ENCODE measurements around the gene WDFY4. TPM values are rescaled to one million over a fixed set of nuclear protein-coding genes. Genes with fewer than 3 reads are reported as not detected.

The WDFY4 gene
- total and polyA plus RNA-seq, 9 of the 15 experiments (the other 6 are each of a cell fraction or from before 2014, with no cell fraction given) = 0.01 to 0.02 (median 0.01) TPM; not detected in 6

- DNase-seq (ENCODE audit: extremely low read depth in 1 of 4, low spot score in 3 of 4) = peak; percentile 42 to 70 (median 58)
- no peaks in the 10 kb centered on the region for H3K4me1 ChIP-seq (replicated peaks in 1 of 2; ENCODE audit: control insufficient read depth in 2 of 2, insufficient read depth in 2 of 2, low read length in 2 of 2)
- POLR2A ChIA-PET = interaction anchor here (0.6 kb wide), 1 partner anchor 426 kb away, joined by 3 read pairs; no protein-coding TSS in a partner anchor
- 0% methylated on average over 2 of the region's 2 CpGs for WGBS (ENCODE audit: insufficient coverage, low coverage, missing lambda C conversion rate)
- peak; percentile 73; the same call in 2 of the 3 replicates for ATAC-seq
- no peak for FAIRE-seq
- intact Hi-C loops (cut with micrococcal nuclease) = loop anchor here (5.0 kb wide), 1 partner anchor 627 kb away; no protein-coding TSS in a partner anchor
- no peak overlapping the region for H3K9ac ChIP-seq (ENCODE audit: insufficient read depth in 1 of 2, low read depth in 2 of 2, low read length in 2 of 2)
- in situ Hi-C loops (cut with MboI) = no loop called here
- no peak overlapping the region for H3K4me3 ChIP-seq
- peaks cover 3 to 12% of the 10 kb centered on the region in 2 experiments; a peak in 3 of 5 replicates for H3K27me3 ChIP-seq (ENCODE audit: control insufficient read depth in 2 of 2, insufficient read depth in 2 of 2, low read length in 2 of 2)
- no peaks in the 10 kb centered on the region for H4K20me1 ChIP-seq (replicated peaks; ENCODE audit: control insufficient read depth, insufficient read depth, low read length)
- H3K27ac ChIP-seq (ENCODE audit: extremely low read depth, low read depth, low read length) = no peak overlapping the region
- H3K36me3 ChIP-seq (ENCODE audit: control insufficient read depth, insufficient read depth, low read length) = no peaks in the 10 kb centered on the region
- H2AFZ ChIP-seq (ENCODE audit: low read depth, low read length) = no peak overlapping the region
- BruUV-seq (replicated peaks) = no TSS peak
- CTCF ChIA-PET (ENCODE audit: low intra/inter-chr PET ratio) = interaction anchor here (1.2 kb wide), 1 partner anchor 631 kb away, joined by 3 read pairs; no protein-coding TSS in a partner anchor
- no peak overlapping the region for H3K4me2 ChIP-seq (ENCODE audit: insufficient read depth, low read length)
- no peaks in the 10 kb centered on the region for H3K79me2 ChIP-seq (ENCODE audit: control insufficient read depth, insufficient read depth, low read length)
- no peaks in the 10 kb centered on the region for H3K9me1 ChIP-seq (ENCODE audit: control insufficient read depth, insufficient read depth, low read length)
- H3K9me3 ChIP-seq (replicated peaks; ENCODE audit: control insufficient read depth, insufficient read depth, low read depth, low read length) = no peaks in the 10 kb centered on the region
- no peak for TF ChIP-seq TEAD4 (IDR thresholded peaks at IDR 0.05; ENCODE audit: low read length)
- TF ChIP-seq TEAD4 (CRISPR knock-in tag; IDR thresholded peaks at IDR 0.05; ENCODE audit: borderline replicate concordance) = no peak
- TF ChIP-seq DEAF1 (CRISPR knock-in tag; IDR thresholded peaks at IDR 0.05) = peak; percentile 50; the same call in 1 of the 2 replicates
- TF ChIP-seq RAD21 (CRISPR knock-in tag; conservative IDR thresholded peaks at IDR 0.05 in 1 of 2, IDR thresholded peaks at IDR 0.05 in 1 of 2) = peak; percentile 61 to 69
- no peak for TF ChIP-seq TAL1 (IDR thresholded peaks at IDR 0.05)
- TF ChIP-seq TBL1XR1 (IDR thresholded peaks at IDR 0.05; ENCODE audit: low read length in 2 of 2) = no peak
- peak; percentile 55 to 65 (median 56); a peak in 5 of 6 replicates for TF ChIP-seq CTCF (IDR thresholded peaks at IDR 0.05 in 2 of 3, conservative IDR thresholded peaks at IDR 0.05 in 1 of 3; ENCODE audit: insufficient read depth in 2 of 3, low read depth in 1 of 3, low read length in 3 of 3)
- TF ChIP-seq RBM17 (IDR thresholded peaks at IDR 0.05; ENCODE audit: borderline replicate concordance, low read depth, low read length) = no peak
- no peak for TF ChIP-seq ZNF551 (CRISPR knock-in tag; IDR thresholded peaks at IDR 0.05)
- TF ChIP-seq RBFOX2 (IDR thresholded peaks at IDR 0.05; ENCODE audit: low read depth, low read length) = no peak
- no peak for TF ChIP-seq MCM2 (IDR thresholded peaks at IDR 0.05; ENCODE audit: low read depth)
- no peak for TF ChIP-seq MXD1 (CRISPR knock-in tag; IDR thresholded peaks at IDR 0.05; ENCODE audit: borderline replicate concordance, poor library complexity, severe bottlenecking)
- no peak for TF ChIP-seq ZNF41 (CRISPR knock-in tag; conservative IDR thresholded peaks at IDR 0.05)
- TF ChIP-seq, protein P1, sequence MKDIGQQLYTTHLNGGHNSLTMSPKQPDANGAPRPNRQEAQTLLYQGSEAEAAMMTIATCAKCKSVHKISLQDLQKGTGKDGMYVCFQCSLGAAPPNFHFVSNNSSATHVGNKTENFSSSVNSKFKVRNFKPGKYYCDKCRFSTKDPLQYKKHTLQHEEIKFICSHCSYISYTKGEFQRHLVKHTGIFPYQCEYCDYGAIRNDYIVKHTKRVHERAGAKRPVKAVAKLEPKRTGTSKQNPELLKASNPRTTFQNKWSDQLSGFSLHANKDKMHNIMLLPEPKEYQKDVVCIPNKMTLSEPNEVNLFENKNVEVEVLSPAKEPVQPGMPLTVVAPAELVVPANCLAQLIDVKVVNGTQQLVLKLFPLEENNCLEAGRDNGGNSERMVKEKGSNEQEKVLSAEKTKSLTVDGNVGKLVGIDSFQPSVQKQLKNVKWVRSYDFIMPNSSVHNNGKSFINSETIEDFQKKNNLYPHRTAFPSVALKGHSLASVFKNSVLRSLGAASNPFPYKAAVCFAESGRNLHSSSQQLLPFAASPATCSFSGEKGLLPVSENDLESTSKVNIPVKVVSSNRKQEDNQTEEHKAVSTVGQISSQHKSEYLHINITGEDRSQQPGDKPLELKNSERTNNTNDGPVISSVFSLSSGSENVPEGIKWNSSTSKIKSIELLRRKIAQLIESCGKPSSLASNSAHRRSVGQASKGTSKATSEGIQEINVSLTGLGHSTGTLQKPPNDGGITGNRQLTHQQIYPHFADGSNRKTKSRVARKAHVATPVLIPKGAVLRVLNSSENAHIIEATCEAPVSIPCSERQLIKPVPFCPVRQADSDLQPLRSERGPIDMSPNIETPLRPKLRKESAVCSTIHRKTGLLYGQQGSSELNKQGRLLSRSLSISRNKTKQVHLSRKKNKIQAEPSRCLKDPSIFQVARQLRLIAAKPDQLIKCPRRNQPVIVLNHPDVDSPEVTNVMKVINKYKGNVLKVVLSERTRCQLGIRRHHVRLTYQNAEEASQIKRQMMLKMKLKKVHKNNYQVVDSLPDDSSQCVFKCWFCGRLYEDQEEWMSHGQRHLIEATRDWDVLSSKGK (CRISPR knock-in tag; IDR thresholded peaks at IDR 0.05) = no peak
- no peak for TF ChIP-seq ESRRB (CRISPR knock-in tag; IDR thresholded peaks at IDR 0.05; ENCODE audit: borderline replicate concordance)
Measured at GRCh38 chr10:48885376-48885775, 200.7 kb downstream of the WDFY4 start.
